LNCAP (cell line): ENCODE measurements around the gene TKFC.

ENCODE experiments used
- CTCF ChIP-seq: fragments of 450-650 bp; IDR thresholded peaks from 2 replicates; pipeline ENCODE4 v1.5.1; 2017; ENCODE audit warnings: mild to moderate bottlenecking

TKFC gene

GRCh38 chr11:61332797-61333549 is at the start of gene TKFC, which contains the start of gene DDB1:
TSS of gene TKFC (plus strand) at chr11:61333228. CDS start at chr11:61334729, 1,501 bp downstream.
TSS of gene DDB1 (minus strand) at chr11:61333105. CDS start at chr11:61332968, 137 bp downstream.
- no peak for TF ChIP-seq CTCF

GRCh38 chr11:61283613-61284012 is 49.4 kb upstream of the TKFC start:
- TF ChIP-seq CTCF, result no peak

GRCh38 chr11:61287338-61287977 is 45.6 kb upstream of the TKFC start:
- no peak for TF ChIP-seq CTCF

GRCh38 chr11:61290905-61291690 is 41.9 kb upstream of the TKFC start:
- TF ChIP-seq CTCF, result no peak; the same call in 1 of the 2 replicates

- no peak for TF ChIP-seq CTCF
Observed at GRCh38 chr11:61292356-61292755, 40.7 kb upstream of the TKFC start.

- TF ChIP-seq CTCF, result no peak
Observed at GRCh38 chr11:61293867-61294716, 38.9 kb upstream of the TKFC start.
